Right ventricle myocardium superior (tissue), 1 donor: ENCODE data around the gene ATL2. TPM values are rescaled to one million over a fixed set of nuclear protein-coding genes. Genes with fewer than 3 reads are reported as not detected.
"Not testable (repeated sequence)": the region's sequence is repeated elsewhere in the genome, so short reads cannot be mapped to it uniquely, and the experiment has no call there.

Experiments
- ATAC-seq: fragments of 200-7000 bp; cut with Tn5 transposase; one replicate; pipeline ENCODE4 v1.9.1; 2020; ENCODE audit warnings: mild to moderate bottlenecking; ENCODE audit not compliant: poor library complexity
- DNase-seq: peaks from one replicate; pipeline ENCODE4 v3.0.0-alpha.2; 2020
- intact Hi-C: fragments of 100-400 bp; cut with DNase I; formaldehyde crosslinking; loops from one replicate; pipeline ENCODE4 v1.11.2; 2022
- total RNA-seq: library from RNA; stranded (reverse); fragmentation: NEBNext Ultra II Directional; extraction: Animal tissue kit (Norgen Biotek cat#: 25700); gene quantifications from one replicate; pipeline ENCODE4 v1.2.1, GENCODE V29; 2021
- donor health status: DM: no; HTN: yes; CAD: no; lungs with severe emphysema.

ATL2 gene
- total RNA-seq, 1 donor from 2014 or later, result 30.9 TPM

DNA sequence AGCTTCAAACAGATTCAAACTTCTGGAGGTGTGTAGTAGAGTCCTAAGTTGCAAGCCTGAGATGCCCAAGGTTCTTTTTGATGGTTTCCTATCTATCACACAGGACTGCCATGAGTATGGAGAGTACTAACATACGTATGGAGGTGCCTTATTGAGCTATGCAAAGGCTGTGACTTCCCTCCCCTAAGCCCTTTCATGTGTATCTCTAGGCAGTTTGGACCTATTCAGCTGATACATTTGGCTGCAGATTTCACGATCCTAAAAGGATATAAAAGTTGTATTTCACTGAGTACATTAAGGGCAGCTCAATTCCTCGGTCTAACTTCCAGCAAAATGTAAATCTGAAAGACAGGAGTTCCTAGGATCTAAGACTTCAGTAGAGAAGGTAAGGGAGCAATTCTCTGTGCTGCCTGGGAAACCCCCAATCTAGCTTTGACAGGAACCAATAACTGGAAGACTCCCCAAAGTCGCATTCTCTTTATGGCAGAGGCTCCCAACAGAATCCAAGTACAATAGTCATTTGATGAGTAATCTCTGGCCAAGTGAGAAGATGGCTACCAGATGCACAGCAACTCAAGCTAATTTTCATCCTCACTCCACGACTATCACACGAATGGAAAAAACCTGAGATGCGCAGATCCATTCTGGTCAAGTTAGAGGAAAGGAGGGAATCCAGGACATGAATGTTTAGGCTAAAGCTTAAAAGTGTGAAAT, 83.8 kb downstream of the ATL2 start:
- intact Hi-C loops, result no loop called here
- no peak for DNase-seq
- ATAC-seq, result no peak

DNA sequence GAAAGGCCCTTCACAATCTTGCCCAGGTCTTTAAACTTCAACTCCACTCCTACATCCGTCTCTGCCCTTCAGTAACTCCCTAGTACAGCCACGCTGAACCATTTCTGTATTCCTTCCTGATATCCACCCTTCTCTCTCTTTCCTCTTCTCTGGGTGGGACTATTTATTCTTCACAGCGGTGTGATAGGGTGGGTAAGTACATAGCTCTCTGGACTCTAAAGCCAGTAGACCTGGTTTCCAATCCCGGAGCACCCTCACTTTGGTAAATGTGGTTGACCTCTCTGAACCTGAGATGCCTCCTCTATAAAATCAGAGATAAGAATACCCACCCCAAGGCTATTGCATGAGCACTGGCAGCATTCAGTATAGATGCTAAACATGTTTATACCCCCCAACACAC, 86.7 kb downstream of the ATL2 start:
- intact Hi-C loops, result no loop called here
- ATAC-seq (no peak), DNase-seq (no peak)

DNA sequence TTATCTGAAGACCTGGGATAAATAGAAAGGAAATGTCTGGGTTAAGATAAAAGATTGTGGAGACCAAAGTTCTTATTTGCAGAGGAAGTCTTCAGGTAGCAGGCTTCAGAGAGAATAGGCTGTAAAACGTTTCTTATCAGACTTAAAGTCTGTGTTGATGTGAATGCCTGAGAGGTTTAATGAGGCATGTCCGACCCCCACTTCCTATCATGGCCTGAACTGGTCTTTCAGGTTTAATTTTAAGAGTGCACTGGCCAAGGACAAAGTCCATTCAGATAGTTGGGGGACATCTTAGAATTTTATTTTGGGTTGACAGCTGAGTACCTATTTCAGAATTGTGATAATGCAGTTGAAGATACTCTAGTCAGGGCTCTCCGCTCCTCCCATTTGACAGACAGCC, 92.1 kb downstream of the ATL2 start:
- no peak for DNase-seq
- intact Hi-C loops, result no loop called here
- no peak for ATAC-seq

- intact Hi-C loops, result no loop called here
- DNase-seq (no peak), ATAC-seq (no peak)
These were observed 95.9 kb downstream of the ATL2 start for GRCh38 chr2:38281095-38281742.

DNA sequence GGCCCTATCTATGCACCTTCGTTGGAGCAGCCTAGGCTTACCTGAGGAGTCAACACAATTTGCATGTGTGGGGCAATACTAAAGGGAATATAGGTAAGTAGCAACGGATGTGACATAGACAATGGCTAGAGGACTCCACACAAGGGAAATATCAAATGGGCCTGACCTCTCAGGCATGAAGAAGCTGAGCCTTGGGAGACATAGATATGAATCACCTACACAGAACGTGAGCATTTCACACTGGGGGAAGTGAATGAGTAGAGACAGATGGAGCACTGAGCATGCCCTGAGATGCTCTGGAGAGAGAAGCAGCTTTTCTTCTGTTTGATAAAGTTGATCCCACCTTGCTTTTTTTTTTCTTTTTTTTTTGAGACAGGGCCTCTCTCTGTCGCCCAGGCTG, 97.9 kb downstream of the ATL2 start:
- ATAC-seq (no peak), DNase-seq (no peak)
- intact Hi-C loops, result loop anchor here (10.0 kb wide), 2 partner anchors 204 to 884 kb away; partner anchors contain the start of gene CYP1B1

- intact Hi-C loops, result loop anchor here (10.0 kb wide), 2 partner anchors 203 to 883 kb away; partner anchors contain the start of gene CYP1B1
- ATAC-seq, DNase-seq: not testable (repeated sequence)
These were observed 99.0 kb downstream of the ATL2 start for GRCh38 chr2:38278117-38278438.

DNA sequence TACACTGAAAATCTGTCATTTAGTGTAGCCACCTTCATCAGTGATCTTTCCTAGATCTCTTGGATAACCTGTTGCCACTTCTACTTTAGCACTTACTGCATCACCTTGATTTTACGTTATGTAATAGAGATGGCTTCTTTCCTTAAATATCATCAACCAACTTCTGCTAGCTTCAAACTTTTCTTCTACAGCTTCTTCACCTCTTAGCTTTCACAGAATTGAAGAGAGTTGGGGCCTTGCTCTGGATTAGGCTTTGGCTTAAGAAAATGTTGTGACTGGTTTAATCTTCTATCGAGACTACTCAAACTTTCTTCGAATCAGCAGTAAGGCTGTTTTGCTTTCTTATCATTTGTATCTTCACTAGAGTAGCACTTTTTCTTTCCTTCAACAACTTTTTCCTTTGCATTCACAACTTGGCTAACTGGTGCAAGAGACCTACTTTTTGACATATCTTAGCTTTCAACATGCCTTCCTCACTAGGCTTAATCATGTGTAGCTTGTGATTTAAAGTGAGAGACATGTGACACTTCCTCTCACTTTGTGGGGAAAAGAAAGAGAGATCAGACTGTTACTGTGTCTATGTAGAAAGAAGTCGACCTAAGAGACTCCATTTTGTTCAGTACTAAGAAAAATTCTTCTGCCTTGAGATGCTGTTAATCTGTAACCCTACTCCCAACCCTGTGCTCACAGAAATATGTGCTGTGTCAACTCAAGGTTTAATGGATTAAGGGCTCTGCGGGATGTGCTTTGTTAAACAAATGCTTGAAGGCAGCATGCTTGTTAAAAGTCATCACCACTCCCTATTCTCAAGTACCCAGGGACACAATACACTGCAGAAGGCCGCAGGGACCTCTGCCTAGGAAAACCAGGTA, 99.6 kb downstream of the ATL2 start:
- DNase-seq (no peak), ATAC-seq (no peak)
- intact Hi-C loops, result loop anchor here (10.0 kb wide), 2 partner anchors 203 to 883 kb away; partner anchors contain the start of gene CYP1B1

- no peak for DNase-seq
- intact Hi-C loops, result loop anchor here (5.0 to 10.0 kb wide), 3 partner anchors 200 to 880 kb away; partner anchors contain the start of gene CYP1B1
- peak; percentile 77 for ATAC-seq
These were observed 102.5 kb downstream of the ATL2 start for GRCh38 chr2:38274286-38275276.

- no peak for ATAC-seq
- intact Hi-C loops, result loop anchor here (5.0 to 10.0 kb wide), 3 partner anchors 197 to 877 kb away; partner anchors contain the start of gene CYP1B1
- no peak for DNase-seq
These were observed 105.4 kb downstream of the ATL2 start for GRCh38 chr2:38271697-38272096.

GRCh38 chr2:38269421-38269820, 107.7 kb downstream of the ATL2 start:
- intact Hi-C loops, result no loop called here
- ATAC-seq (no peak), DNase-seq (no peak)

DNA sequence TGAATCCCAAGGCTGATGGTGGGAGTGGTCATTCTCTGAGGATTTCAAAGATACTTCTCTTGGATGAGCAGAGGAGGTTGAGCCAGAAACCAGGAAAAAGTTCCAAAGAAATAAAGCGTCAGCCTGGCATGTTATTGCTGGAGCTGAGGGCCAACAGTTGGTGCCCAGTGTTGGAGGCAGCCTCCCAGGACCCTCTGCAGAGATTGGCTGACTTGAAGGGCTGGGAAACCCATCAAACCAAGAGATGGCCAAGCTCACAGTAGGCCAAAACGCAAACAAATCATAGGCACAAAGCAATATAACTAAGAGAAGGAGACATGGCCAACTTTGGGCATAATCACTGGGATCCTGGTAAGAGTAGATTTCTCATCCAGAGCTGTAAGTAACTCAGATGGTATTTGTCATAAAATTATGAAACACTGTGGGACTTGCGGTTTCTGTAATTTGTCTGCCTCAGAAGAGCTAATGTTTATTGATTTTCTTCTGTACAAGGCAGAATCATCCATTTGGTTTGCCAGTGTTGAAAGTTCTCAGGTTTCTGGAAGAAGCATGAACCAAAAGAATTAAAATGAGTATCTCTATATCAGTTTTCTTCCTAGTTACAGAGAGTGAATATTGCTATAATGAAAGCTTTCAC, 108.3 kb downstream of the ATL2 start:
- DNase-seq (no peak), ATAC-seq (no peak)
- intact Hi-C loops, result no loop called here

- intact Hi-C loops, result no loop called here
- ATAC-seq (no peak), DNase-seq (no peak)
These were observed 109.1 kb downstream of the ATL2 start for GRCh38 chr2:38268001-38268400.

- DNase-seq, result no peak
- intact Hi-C loops, result no loop called here
- ATAC-seq, result no peak
These were observed 109.7 kb downstream of the ATL2 start for GRCh38 chr2:38267270-38267925.

DNA sequence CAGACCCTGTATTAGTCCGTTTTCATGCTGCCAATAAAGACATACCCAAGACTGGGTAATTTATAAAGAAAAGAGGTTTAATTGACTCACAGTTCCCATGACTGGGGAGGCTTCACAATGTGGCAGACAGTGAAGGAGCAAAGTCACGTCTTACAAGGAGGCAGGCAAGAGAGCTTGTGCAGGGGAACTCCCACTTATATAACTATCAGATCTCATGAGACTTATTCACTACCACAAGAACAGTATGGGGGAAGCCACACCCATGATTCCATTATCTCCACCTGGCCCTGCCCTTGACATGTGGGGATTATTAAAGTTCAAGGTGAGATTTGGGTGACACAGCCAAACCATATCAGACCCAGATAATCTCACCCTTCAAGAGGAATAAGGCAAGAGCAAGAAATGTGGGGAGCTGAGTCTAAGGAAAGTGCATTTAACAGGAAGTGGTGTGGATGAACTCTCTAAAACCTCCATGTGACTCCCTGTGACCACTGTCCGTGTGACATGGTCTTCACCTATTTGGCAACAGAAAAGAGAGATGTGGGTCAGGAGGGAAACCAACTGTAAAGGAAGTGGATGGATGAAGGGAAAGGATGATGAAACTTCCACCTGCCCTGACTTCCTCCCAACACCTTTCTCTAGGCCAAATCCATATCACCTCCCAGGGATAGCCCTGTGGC, 110.6 kb downstream of the ATL2 start:
- intact Hi-C loops, result no loop called here
- no peak for DNase-seq
- ATAC-seq, result no peak

DNA sequence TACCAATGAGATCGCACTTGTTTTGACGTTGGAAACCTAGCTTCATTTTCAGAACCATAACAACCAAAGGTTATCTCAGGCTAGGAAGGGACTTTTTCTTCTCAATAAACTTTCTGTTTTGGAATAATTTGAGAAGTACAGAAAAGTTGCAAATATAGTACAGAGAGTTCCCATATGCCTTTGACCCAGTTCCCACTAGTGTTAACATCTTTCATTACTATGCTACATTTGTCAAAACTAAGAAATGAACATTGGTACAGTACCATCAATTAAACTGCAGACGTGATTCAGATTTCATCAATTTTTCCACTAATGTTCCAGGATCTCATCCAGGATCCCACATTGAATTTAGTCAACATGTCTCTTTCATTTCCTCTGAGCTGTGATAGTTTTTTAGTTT, 111.6 kb downstream of the ATL2 start:
- intact Hi-C loops, result no loop called here
- DNase-seq (no peak), ATAC-seq (no peak)

- ATAC-seq (no peak), DNase-seq (no peak)
- intact Hi-C loops, result no loop called here
These were observed 112.5 kb downstream of the ATL2 start for GRCh38 chr2:38264396-38265221.
